Gastroesophageal sphincter (tissue), 4 donors: Measurements from ENCODE around the gene TSPAN11. TPM values are rescaled to one million over a fixed set of nuclear protein-coding genes. Genes with fewer than 3 reads are reported as not detected.

Source experiments
- ATAC-seq: fragments of 150-250 bp; one replicate; pipeline ENCODE4 v1.9.1; 2016; ENCODE audit warnings: mild to moderate bottlenecking, moderate library complexity
- H3K27ac ChIP-seq, 4 donors: fragments of 200-600 bp; sonication (generic) in 3 of 4; 1 replicate in 3 of 4; 2 replicates in 1 of 4; pipeline ENCODE4 v1.5.1; 2016 to 2019
- H3K27me3 ChIP-seq: fragments of 200-600 bp; sonication (generic); one replicate; pipeline ENCODE4 v1.5.1; 2019
- H3K36me3 ChIP-seq, 2 donors: fragments of 200-600 bp; sonication (generic); one replicate each; pipeline ENCODE4 v1.5.1; 2019; ENCODE audit warnings: control low read depth in 1 of 2
- H3K4me1 ChIP-seq, 3 donors: fragments of 200-600 bp; sonication (generic); 1 replicate in 2 of 3; 2 replicates in 1 of 3; pipeline ENCODE4 v1.5.1; 2016 to 2019; ENCODE audit warnings: control low read depth in 2 of 3
- H3K4me3 ChIP-seq, 2 donors: fragments of 200-600 bp; sonication (generic); one replicate each; pipeline ENCODE4 v1.5.1; 2019; ENCODE audit warnings: mild to moderate bottlenecking in 1 of 2, moderate library complexity in 1 of 2
- H3K9me3 ChIP-seq, 3 donors: fragments of 200-600 bp; sonication (generic); one replicate each; pipeline ENCODE4 v1.5.1; 2017 to 2019; ENCODE audit warnings: control low read depth in 2 of 3
- EP300 ChIP-seq: sonication (generic); formaldehyde crosslinking; IDR thresholded peaks from one replicate; pipeline ENCODE4 v1.6.1; 2017; ENCODE audit warnings: antibody characterized with exemption, mild to moderate bottlenecking
- POLR2A ChIP-seq, 2 donors: fragments of 450-650 bp; IDR thresholded peaks; one replicate each; pipeline ENCODE4 v1.6.1; 2017; ENCODE audit warnings: antibody characterized with exemption in 2 of 2, mild to moderate bottlenecking in 2 of 2, moderate library complexity in 1 of 2
- POLR2AphosphoS5 ChIP-seq: sonication (generic); formaldehyde crosslinking; IDR thresholded peaks from one replicate; pipeline ENCODE4 v1.6.1; 2017; ENCODE audit warnings: antibody characterized with exemption
- WGBS, 2 donors: methylation state at CpG; one replicate each; pipeline ENCODE4 v1.1.5; 2018; ENCODE audit warnings: low coverage in 1 of 2; 5-methylcytosine and 5-hydroxymethylcytosine counted together
- total RNA-seq, 4 donors: library from RNA; depleted of rRNA; stranded (reverse); fragments of >200 nt; gene quantifications; one replicate each; pipeline ENCODE4 v1.1.0, GENCODE V29; 2016
- TF ChIP-seq, protein P1 (sequence below), 4 experiments: fragments of 200-600 bp in 2 of 4; fragments of 450-650 bp in 2 of 4; sonication (generic) in 1 of 4; IDR thresholded peaks; one replicate each; pipeline ENCODE4 v1.5.1; 2017 to 2019; ENCODE audit warnings: antibody characterized with exemption in 4 of 4, mild to moderate bottlenecking in 2 of 4, moderate library complexity in 2 of 4

TSPAN11 gene
- total RNA-seq, 4 donors from 2014 or later = 4.8 to 15.9 (median 6.5) TPM

DNA sequence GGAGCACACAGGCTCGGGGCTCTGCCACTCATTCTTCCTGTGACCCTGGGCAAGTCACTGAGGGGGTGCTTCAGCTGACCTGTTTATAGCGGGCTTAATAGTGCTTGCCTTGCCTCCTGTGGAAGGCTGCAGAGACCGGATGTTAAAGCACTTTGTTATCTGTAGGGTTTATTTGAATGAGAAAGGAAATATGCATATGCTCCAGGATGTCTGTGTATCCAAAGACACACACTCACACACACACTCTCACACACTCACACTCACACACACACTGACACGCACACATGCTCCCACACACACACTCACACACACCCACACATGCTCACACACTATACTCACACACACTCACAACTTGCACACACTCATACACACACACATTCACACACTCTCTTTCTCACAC is 91.0 kb downstream of the TSPAN11 start:
- 88 to 92% methylated on average over 1 to 2 of the region's 4 CpGs for WGBS, 2 donors
- TF ChIP-seq, protein P1, sequence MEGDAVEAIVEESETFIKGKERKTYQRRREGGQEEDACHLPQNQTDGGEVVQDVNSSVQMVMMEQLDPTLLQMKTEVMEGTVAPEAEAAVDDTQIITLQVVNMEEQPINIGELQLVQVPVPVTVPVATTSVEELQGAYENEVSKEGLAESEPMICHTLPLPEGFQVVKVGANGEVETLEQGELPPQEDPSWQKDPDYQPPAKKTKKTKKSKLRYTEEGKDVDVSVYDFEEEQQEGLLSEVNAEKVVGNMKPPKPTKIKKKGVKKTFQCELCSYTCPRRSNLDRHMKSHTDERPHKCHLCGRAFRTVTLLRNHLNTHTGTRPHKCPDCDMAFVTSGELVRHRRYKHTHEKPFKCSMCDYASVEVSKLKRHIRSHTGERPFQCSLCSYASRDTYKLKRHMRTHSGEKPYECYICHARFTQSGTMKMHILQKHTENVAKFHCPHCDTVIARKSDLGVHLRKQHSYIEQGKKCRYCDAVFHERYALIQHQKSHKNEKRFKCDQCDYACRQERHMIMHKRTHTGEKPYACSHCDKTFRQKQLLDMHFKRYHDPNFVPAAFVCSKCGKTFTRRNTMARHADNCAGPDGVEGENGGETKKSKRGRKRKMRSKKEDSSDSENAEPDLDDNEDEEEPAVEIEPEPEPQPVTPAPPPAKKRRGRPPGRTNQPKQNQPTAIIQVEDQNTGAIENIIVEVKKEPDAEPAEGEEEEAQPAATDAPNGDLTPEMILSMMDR (IDR thresholded peaks at IDR 0.05) = no peak
- TF ChIP-seq POLR2A (IDR thresholded peaks at IDR 0.05) = no peak
- TF ChIP-seq EP300 = no peak
- TF ChIP-seq POLR2AphosphoS5 = no peak
- H3K4me1 ChIP-seq = no peaks in the 10 kb centered on the region
- no peaks in the 10 kb centered on the region for H3K9me3 ChIP-seq
- no peak for ATAC-seq
- H3K36me3 ChIP-seq = no peaks in the 10 kb centered on the region
- no peak overlapping the region for H3K27ac ChIP-seq
- H3K4me3 ChIP-seq = no peak overlapping the region
- no peaks in the 10 kb centered on the region for H3K27me3 ChIP-seq

DNA sequence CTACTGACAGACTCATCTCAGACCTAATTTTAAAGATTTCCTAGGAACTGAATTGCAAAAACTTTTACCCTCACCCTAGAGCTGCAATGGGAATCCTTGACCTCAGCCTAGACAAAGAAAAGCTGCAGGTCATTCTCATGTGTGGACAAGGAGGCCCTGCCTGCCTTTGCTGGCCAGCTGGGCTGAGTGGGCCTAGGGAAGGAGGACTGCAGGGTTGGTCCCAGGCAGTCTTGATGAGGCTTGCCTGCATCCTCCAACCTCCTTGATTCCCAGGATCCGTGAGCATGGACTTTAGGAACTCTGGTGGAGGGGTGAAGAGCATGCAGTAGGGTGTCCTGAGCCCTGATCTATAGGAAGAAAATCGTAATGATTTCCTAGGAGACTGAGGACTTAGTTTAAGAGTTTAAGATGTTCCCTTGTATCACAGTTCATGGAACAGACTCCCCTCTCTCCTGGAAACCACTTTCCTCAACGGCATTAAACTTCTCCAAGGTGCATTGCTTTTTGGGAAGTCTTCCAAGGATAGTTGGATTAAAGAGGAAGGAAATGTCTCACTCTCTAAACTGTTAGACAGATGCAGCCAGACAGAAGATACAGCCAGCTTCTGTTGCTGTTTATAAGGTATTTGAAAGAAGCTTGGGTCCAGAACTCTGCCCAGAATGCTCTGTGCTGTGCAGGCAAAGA is 91.7 kb downstream of the TSPAN11 start:
- no peaks in the 10 kb centered on the region for H3K4me1 ChIP-seq
- no peak overlapping the region for H3K27ac ChIP-seq
- H3K36me3 ChIP-seq = no peaks in the 10 kb centered on the region
- H3K9me3 ChIP-seq = no peaks in the 10 kb centered on the region
- H3K27me3 ChIP-seq = no peaks in the 10 kb centered on the region
- no peak for ATAC-seq
- TF ChIP-seq POLR2AphosphoS5 = no peak
- TF ChIP-seq EP300 = no peak
- no peak for TF ChIP-seq POLR2A (IDR thresholded peaks at IDR 0.05)
- TF ChIP-seq, protein P1 (IDR thresholded peaks at IDR 0.05) = no peak
- WGBS, 2 donors = 20 to 74% methylated on average over 1 to 3 of the region's 3 CpGs
- H3K4me3 ChIP-seq = no peak overlapping the region

DNA sequence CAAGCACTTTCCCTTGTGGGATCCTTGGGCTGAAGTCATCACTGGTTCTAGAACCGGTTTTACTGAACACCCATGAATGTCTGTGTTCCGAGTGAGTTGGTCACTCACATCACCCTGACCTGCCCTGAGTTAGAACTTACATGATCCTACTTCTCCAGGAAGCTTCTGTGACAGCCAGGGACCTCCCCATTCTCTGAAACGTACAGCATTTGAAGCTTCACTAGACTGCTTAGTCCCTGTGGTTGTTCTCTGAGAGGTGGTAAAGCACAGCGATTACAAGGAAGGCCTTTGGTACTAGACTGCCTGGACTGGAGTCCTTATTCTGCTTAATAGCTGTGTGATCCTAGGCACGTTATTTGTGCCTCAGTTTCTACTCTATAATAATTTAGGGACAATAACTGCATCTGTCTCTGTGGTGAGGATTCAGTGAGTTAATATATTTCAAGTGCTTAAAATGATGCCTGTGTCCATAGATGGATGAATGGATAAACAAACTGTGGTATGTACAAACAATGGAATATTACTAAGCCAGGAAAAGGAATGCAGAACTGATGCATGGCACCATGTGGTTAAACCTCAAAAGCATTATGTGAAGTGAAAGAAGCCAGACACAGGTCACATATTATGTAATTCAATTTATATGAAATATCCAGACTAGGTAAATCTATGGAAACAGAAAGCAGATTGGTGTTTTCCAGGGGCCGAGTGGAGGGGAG is 92.4 kb downstream of the TSPAN11 start:
- Histone ChIP-seq H3K27me3 (no peaks in the 10 kb centered on the region), H3K9me3 (no peaks in the 10 kb centered on the region), H3K4me3 (no peak overlapping the region), H3K27ac (no peak overlapping the region), H3K36me3 (no peaks in the 10 kb centered on the region), H3K4me1 (no peaks in the 10 kb centered on the region)
- WGBS, 2 donors = 75 to 96% methylated on average over 2 to 4 of the region's 6 CpGs
- ATAC-seq = no peak
- TF ChIP-seq EP300 (no peak), POLR2A (IDR thresholded peaks at IDR 0.05) (no peak), POLR2AphosphoS5 (no peak)
- TF ChIP-seq, protein P1 (IDR thresholded peaks at IDR 0.05) = no peak

DNA sequence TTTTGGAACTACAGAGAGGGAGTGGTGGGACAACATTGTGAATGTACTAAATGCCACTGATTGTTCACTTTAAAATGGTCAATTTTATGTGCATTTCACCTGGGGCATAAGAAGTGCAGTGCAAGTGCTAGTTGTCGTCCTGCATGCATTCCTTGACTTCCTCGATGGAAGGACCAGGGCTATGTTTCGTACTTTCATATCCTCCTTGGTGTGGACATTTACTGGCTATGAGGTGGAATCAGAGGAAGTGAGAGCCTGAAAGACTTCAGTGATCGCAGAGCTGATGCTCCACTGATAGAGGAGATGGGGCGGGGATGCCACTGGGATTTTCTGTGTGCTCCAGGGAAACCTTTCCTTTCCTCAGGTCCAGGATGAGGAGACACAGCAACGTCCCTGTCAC is 93.0 kb downstream of the TSPAN11 start:
- no peak for ATAC-seq
- Histone ChIP-seq H3K27ac (no peak overlapping the region), H3K4me1 (no peaks in the 10 kb centered on the region), H3K4me3 (no peak overlapping the region), H3K36me3 (no peaks in the 10 kb centered on the region), H3K9me3 (no peaks in the 10 kb centered on the region), H3K27me3 (no peaks in the 10 kb centered on the region)
- no peak for TF ChIP-seq POLR2AphosphoS5
- TF ChIP-seq POLR2A (IDR thresholded peaks at IDR 0.05) = no peak
- no peak for TF ChIP-seq EP300
- TF ChIP-seq, protein P1 (IDR thresholded peaks at IDR 0.05) = no peak
- 83 to 89% methylated on average over 1 to 5 of the region's 6 CpGs for WGBS, 2 donors

DNA sequence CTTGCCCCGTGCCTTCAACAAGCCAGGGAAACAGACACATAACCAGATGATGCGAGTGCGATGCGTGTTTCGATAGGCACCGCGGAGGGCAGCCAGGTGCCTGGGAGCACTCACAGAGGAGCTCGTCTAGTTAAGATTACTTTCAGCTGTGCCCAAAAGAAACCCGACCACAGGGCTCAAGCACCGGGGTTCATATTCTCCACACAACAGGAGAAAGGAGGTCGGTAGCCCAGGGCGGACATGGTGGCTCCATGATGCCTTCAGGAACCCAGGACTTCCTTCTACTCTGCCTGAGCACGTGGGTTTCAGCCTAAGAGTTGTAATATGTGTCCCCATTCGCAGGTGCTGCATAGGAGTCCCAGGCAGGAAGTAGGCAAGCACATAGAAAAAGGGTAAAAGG is 93.4 kb downstream of the TSPAN11 start:
- no peak for ATAC-seq
- no peaks in the 10 kb centered on the region for H3K4me1 ChIP-seq
- 90% methylated on average over 13 of the region's 14 CpGs; no CpG with 5 or more reads in 1 of the 2 donors for WGBS, 2 donors

More for the DNA sequence above, 93.4 kb downstream of the TSPAN11 start:
- H3K27me3 ChIP-seq = no peaks in the 10 kb centered on the region
- TF ChIP-seq, protein P1 (IDR thresholded peaks at IDR 0.05) = no peak
- TF ChIP-seq EP300 (no peak), POLR2AphosphoS5 (no peak)
- no peak overlapping the region for H3K4me3 ChIP-seq
- no peaks in the 10 kb centered on the region for H3K9me3 ChIP-seq
- no peak overlapping the region for H3K27ac ChIP-seq
- H3K36me3 ChIP-seq = no peaks in the 10 kb centered on the region
